ENCODE measurements around the gene UBASH3B.

- TF ChIP-seq CTCF (IDR thresholded peaks at IDR 0.05) (no peak), POLR2A (IDR thresholded peaks at IDR 0.05) (no peak)
These were observed 64.8 kb downstream of the UBASH3B start for GRCh38 chr11:122720107-122720881.
